Activated naive CD8-positive, alpha-beta T cell (primary cell): ENCODE measurements around the gene PLAC8.
A peak's percentile ranks its signal among the peaks of the same experiment; 100 is the strongest.
"Not testable (repeated sequence)": the region's sequence is repeated elsewhere in the genome, so short reads cannot be mapped to it uniquely, and the experiment has no call there.

ENCODE experiments used
- H3K27ac Mint-ChIP-seq: one replicate; pipeline ENCODE4 v1.8.0; 2021; ENCODE audit warnings: mixed read lengths
- H3K27me3 Mint-ChIP-seq: one replicate; pipeline ENCODE4 v1.8.0; 2021; ENCODE audit warnings: mixed read lengths
- H3K36me3 Mint-ChIP-seq: one replicate; pipeline ENCODE4 v1.8.0; 2021; ENCODE audit warnings: mixed read lengths
- H3K4me1 Mint-ChIP-seq: one replicate; pipeline ENCODE4 v1.8.0; 2021; ENCODE audit warnings: low read depth, mixed read lengths
- H3K4me3 Mint-ChIP-seq: one replicate; pipeline ENCODE4 v1.8.0; 2021; ENCODE audit warnings: mild to moderate bottlenecking, mixed read lengths
- H3K9me3 Mint-ChIP-seq: one replicate; pipeline ENCODE4 v1.8.0; 2021; ENCODE audit warnings: low read depth, mixed read lengths

PLAC8 gene, protein sequence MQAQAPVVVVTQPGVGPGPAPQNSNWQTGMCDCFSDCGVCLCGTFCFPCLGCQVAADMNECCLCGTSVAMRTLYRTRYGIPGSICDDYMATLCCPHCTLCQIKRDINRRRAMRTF

DNA sequence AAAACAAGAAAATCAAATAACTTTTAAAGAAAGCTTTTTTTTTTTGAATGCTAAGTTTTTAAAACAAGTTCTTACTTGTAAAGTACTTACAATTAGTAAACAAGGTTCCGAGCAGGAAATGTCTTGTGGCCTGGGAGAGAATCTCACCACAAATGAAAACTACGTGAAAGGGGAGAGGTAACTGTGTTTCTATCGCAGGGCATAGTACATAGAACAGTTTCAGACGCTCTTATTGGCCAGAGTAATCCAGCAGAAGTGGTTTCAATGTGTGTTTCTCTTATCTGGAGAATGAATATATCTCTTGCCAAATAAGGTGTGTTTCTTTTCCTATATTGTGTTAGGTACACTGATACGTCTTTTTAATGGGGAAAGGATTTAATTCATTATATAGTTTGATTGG, at the start of gene PLAC8:
TSS of gene PLAC8 (minus strand) at position 154 of the 400 bp plus-strand sequence. CDS start 6,808 bp downstream, outside the sequence.
- peak within 1 kb of the TSS; percentile 94 for H3K4me3 Mint-ChIP-seq
- H3K4me1 Mint-ChIP-seq, result peaks cover 60% of the 10 kb centered on the region
- H3K27ac Mint-ChIP-seq, result peak within 1 kb of the TSS; percentile 96
- no peaks in the 10 kb centered on the region for H3K9me3 Mint-ChIP-seq
- H3K36me3 Mint-ChIP-seq, result peaks cover 3% of the 10 kb centered on the region
- H3K27me3 Mint-ChIP-seq, result no peaks in the 10 kb centered on the region

DNA sequence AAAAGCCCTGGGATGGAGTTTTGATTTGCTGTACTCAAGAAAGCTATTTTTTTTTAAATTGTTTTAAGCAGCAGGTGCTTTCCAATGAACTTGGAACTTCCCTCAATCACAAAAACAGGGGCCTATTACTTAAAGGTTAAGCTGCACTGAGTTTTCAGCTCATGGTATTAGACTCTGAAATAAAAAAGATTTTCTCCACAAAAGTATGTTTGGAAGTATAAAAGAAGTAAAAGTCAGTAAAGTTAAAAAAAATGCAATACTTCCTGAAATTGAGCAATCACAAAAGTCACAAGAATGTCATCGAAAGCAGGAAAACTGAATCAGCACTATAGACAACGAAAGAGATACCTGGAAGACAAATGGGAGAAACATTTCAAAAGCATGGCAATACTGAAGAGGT, 38.9 kb upstream of the PLAC8 start:
- H3K27me3 Mint-ChIP-seq, result no peaks in the 10 kb centered on the region
- peaks cover 7% of the 10 kb centered on the region for H3K36me3 Mint-ChIP-seq
- H3K27ac Mint-ChIP-seq, result no peak overlapping the region
- H3K4me1 Mint-ChIP-seq, result peaks cover 28% of the 10 kb centered on the region
- no peaks in the 10 kb centered on the region for H3K9me3 Mint-ChIP-seq
- H3K4me3 Mint-ChIP-seq, result no peak overlapping the region

DNA sequence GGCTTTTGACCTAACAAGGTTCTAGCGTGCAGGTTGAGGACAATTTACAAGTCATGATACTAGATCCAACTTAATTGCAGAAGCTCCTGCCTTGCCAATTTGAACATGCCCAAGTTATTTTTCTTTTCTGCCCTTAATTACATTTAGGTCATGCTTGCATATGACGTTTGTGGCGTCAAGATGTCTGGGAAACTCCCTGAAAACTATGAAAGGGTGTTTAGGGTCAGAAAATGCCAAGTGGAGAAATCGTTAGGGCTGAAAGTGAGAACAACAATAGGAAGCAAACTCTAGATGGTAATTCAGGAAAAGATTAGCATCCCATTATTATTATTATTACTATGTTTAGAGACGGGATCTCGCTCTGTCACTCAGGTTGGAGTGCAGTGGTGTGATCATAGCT, 38.2 kb upstream of the PLAC8 start:
- H3K27ac Mint-ChIP-seq, result no peak overlapping the region
- H3K4me3 Mint-ChIP-seq, result no peak overlapping the region
- H3K4me1 Mint-ChIP-seq, result peaks cover 28% of the 10 kb centered on the region
- H3K9me3 Mint-ChIP-seq, result no peaks in the 10 kb centered on the region
- H3K36me3 Mint-ChIP-seq, result peaks cover 5% of the 10 kb centered on the region
- no peaks in the 10 kb centered on the region for H3K27me3 Mint-ChIP-seq

DNA sequence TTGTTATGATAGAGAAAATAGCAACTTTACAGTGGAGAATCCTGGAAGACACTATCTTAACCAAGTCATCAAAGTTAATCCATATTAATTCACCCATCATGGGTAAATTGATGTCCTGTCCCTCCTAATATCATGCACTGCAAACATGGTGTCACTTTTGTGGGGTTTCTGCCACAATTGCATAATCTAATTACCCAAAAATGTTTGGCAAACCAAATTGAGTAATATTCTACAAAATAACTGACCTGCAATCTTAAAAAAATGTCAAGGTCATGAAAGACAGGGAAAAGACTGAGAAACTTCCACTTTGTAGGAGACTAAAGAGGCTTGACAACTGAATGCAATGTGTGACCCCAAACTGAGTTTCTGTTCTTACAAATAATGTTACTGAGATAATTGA, 37.1 kb upstream of the PLAC8 start:
- H3K27ac Mint-ChIP-seq, result no peak overlapping the region
- H3K9me3 Mint-ChIP-seq, result no peaks in the 10 kb centered on the region
- no peak overlapping the region for H3K4me3 Mint-ChIP-seq
- H3K4me1 Mint-ChIP-seq, result peaks cover 28% of the 10 kb centered on the region
- peaks cover 5% of the 10 kb centered on the region for H3K36me3 Mint-ChIP-seq
- no peaks in the 10 kb centered on the region for H3K27me3 Mint-ChIP-seq

DNA sequence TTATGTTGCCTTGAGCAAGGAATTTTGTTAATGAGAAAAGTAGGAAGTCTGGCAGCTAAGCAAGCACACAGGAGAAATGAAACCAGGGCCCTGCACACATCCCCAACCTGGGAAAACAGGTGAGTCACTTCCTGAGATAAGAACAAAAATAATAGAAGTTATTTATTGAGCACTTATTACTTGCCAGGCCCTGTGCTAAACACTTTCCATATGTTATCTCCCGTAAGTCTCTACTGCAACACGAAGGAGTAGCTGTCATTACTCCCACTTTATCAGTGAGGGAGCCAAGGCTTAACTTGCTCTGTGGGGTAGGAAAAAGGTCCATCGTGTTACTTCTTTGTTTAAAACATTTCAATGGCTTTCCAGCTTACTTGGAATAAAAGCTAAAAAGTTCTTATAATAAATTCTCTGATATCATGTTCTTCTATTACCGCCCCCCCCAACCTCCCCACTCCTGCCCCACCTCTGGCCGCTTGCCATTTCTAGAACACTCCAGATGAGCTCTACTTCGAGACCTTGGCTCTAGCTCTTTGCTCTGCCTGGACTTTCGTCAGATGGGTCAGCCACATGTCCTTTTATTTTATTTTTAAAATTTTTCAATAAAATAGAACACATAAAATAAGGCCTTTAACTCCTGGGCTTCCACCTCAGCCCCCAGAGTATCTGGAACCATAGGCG, 36.3 kb upstream of the PLAC8 start:
- Mint-ChIP-seq H3K27me3 (no peaks in the 10 kb centered on the region), H3K4me3 (no peak overlapping the region), H3K9me3 (no peaks in the 10 kb centered on the region), H3K27ac (no peak overlapping the region), H3K36me3 (peaks cover 5% of the 10 kb centered on the region), H3K4me1 (peaks cover 34% of the 10 kb centered on the region)

DNA sequence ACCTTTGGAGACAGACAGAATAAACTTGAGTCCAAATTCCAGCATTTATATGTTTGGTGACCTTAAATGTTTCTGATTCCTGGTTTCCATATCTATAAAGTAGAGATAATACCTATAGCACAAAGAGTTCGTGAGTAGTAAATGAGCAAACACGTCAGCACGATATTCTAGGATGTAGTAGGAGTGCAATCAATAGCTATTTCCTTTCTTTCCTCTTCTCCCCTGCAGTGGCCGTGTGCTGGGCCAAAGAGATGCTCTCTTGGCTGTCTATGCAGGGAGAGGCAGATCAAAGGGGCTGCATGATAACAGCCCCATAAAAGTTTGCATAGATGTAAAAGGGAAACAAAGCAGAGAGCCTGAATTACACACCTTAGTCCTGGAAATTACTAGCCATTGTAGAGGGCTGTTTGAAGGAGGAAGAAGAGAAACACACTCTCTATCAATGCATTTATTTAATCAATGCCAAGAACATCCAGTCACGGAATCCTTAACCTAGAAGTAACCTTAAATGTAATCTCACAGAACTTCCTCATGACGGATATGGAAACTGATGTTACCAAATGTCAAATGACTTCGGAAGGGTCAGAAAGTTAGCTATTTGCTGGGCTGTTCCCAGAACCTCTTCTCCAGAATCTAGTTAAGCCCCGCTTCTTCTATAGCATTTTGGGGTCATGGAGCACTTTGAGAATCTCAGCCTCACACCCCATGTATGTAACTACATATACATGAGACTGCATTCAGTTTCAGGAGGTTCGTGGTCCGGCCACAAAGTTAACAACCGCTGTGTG, 35.5 kb upstream of the PLAC8 start:
- H3K27me3 Mint-ChIP-seq, result no peaks in the 10 kb centered on the region
- H3K36me3 Mint-ChIP-seq, result peaks cover under 1% of the 10 kb centered on the region
- H3K4me1 Mint-ChIP-seq, result peaks cover 33% of the 10 kb centered on the region
- no peaks in the 10 kb centered on the region for H3K9me3 Mint-ChIP-seq
- H3K27ac Mint-ChIP-seq, result no peak overlapping the region
- H3K4me3 Mint-ChIP-seq, result no peak overlapping the region

DNA sequence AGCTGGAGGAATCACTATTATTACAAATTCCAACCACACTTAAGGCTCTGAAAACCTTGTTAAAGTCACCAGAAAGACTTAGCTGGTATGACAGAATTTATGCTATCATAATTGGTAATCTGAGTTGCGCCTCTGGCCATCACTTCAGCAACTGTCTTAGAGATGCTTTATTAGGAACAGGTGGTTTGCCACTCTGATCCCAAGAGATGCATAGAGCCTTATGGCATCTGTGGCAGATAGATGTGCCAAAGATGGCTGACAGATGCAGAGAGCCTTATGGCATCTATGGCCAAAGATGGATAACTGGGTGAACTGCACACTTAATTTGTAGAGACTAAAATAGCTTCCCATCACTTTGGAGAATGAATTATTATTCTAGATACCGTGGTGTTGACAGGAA, 32.3 kb upstream of the PLAC8 start:
- Mint-ChIP-seq H3K4me1 (peaks cover 26% of the 10 kb centered on the region), H3K9me3 (peaks cover 3% of the 10 kb centered on the region), H3K27me3 (no peaks in the 10 kb centered on the region), H3K27ac (no peak overlapping the region), H3K36me3 (no peaks in the 10 kb centered on the region), H3K4me3 (no peak overlapping the region)

DNA sequence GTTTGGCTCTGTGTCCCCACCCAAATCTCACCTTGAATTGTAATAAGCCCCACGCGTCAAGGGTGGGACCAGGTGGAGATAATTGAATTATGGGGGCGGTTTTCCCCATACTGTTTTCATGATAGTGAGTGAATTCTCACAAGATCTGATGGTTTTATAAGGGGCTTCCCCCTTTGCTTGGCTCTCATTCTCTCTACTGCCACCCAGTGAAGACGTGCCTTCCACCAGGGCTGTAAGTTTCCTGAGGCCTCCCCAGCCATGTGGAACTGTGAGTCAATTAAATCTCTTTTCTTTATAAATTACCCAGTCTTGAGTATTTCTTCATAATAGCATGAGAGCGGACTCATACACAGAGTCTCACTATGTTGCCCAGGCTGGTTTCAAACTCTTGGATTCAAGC, 31.2 kb upstream of the PLAC8 start:
- not testable (repeated sequence) for H3K27ac Mint-ChIP-seq, H3K36me3 Mint-ChIP-seq, H3K9me3 Mint-ChIP-seq, H3K4me3 Mint-ChIP-seq, H3K27me3 Mint-ChIP-seq
- H3K4me1 Mint-ChIP-seq, result peaks cover 24% of the 10 kb centered on the region

DNA sequence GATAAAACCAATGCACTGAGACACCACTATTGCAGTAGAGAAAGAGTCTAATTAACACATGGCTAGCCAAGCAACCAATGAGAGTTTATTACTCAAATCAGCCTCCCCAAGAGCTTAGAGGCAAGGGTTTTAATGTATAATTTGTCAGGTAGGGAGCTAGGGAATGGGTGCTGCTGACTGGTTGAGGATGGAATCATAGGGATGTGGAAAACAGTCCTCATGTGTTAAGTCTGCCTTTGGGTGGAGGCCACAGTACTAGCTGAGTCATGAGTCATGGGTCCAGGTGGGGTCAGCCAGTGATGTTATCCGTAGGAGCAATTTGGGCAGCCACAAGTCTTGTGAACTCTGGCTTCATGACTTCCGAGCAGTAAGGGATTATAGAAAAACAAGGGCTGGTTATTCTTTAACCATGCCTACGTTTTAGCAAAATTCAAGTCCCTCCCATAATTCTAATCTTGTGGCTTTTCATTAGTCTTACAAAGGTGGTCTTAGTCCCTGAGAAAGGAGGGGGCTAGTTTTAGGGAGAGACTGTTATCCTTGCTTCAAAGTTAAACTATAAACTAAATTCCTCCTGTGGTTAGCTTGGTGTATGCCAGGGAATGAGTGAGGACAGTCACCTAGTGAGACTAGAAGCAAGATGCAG, 25.1 kb upstream of the PLAC8 start:
- Mint-ChIP-seq H3K4me3 (peak overlapping the region; percentile 25), H3K36me3 (peaks cover 4% of the 10 kb centered on the region), H3K4me1 (peaks cover 28% of the 10 kb centered on the region), H3K27ac (peak overlapping the region; percentile 82), H3K9me3 (peaks cover 6% of the 10 kb centered on the region), H3K27me3 (no peaks in the 10 kb centered on the region)

DNA sequence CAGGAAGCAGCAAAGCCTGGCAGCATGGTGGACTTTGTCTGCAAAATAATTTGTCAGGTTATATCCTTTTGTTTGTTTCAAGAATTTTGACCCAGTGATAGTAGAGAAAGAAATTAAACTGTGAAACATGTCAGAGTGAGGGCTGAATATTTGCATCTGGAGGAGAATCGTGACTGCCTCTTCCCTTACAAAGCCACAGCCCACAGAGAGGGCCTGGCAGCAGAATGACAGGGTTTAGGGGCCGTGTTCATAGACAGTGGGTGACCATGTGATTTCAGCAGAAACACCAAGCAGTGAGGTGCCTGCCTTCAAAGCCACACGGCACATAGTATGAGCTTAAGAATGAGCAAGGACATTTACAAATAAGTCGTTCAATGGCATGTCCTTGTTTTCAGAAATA, 24.4 kb upstream of the PLAC8 start:
- Mint-ChIP-seq H3K27me3 (no peaks in the 10 kb centered on the region), H3K9me3 (peaks cover 10% of the 10 kb centered on the region), H3K4me1 (peaks cover 28% of the 10 kb centered on the region), H3K36me3 (peaks cover 4% of the 10 kb centered on the region), H3K27ac (peak overlapping the region; percentile 82), H3K4me3 (peak overlapping the region; percentile 4)

DNA sequence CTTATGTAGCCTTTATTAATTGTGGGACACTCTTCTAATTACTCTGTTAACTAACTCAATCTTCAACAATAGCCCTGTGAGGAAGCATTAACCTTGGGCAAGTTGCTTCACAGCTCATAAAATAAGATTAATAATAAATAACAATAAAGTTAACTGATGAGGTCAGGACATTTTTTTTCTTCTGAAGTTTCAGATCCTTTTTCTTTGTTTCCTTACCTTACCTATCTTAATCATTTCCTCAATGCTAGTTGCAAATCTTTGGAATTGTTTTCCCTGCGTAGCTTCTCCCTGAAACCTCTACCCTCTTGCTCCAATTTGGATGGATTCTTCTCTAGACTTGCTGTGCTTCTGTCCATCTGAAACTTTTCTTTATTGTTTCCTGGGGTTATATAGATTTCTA, 17.5 kb upstream of the PLAC8 start:
- H3K4me1 Mint-ChIP-seq, result peaks cover 3% of the 10 kb centered on the region
- H3K4me3 Mint-ChIP-seq, result no peak overlapping the region
- peaks cover 9% of the 10 kb centered on the region for H3K36me3 Mint-ChIP-seq
- no peaks in the 10 kb centered on the region for H3K27me3 Mint-ChIP-seq
- no peak overlapping the region for H3K27ac Mint-ChIP-seq
- peaks cover 7% of the 10 kb centered on the region for H3K9me3 Mint-ChIP-seq

DNA sequence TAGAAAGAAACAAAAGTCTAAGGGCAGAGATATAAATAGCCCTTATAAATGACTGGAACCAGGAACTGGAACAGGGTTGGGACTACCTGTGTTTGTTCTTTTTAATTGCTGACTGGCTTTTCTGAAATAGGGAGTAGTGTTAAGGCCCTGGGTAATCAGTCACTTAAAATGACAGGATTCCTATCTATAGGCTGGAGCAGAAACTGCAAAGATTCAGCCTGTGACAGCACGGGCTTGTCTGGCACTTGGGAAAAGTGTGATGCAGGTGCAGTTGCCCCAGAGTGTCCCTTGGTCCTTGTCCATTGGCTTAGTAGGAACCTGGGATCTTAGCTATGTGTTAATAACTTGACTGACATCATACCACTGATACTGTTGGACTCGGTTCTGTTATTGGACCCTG, 14.7 kb upstream of the PLAC8 start:
- H3K27ac Mint-ChIP-seq, result no peak overlapping the region
- H3K9me3 Mint-ChIP-seq, result peaks cover under 1% of the 10 kb centered on the region
- H3K36me3 Mint-ChIP-seq, result peaks cover 5% of the 10 kb centered on the region
- H3K27me3 Mint-ChIP-seq, result no peaks in the 10 kb centered on the region
- no peak overlapping the region for H3K4me3 Mint-ChIP-seq
- peaks cover 16% of the 10 kb centered on the region for H3K4me1 Mint-ChIP-seq

DNA sequence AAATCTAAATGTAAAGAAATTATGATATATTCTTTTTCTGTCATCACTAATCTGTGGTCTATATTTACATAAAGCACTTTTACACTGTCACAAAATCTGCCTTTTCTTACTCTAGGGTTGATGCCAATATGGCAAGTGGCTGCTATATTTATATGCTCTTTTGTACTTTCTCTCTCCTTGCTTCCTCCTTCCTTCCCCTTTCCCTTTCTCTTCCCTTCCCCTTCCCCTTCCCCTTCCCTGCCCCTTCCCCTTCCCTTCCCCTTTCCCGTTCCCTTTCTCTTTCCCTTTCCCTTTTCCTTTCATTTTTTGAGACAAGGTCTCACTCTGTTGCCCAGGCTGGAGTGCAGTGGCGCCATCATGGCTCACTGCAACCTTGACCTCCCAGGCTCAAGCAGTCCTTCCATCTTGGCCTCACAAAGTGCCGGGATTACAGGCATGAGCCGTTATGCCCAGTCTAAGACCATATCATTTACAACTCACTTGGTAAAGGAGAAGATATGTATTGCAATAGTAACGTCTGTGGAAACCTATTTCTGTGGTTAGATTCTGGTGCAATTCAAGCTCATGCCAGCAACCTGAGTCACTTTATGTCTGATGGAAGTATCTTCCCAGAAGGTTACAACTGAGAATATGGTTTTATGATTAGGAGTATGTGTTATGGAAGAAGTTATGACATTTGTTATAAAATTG, 13.9 kb upstream of the PLAC8 start:
- H3K4me3 Mint-ChIP-seq, result no peak overlapping the region
- peaks cover 3% of the 10 kb centered on the region for H3K36me3 Mint-ChIP-seq
- H3K4me1 Mint-ChIP-seq, result peaks cover 16% of the 10 kb centered on the region

DNA sequence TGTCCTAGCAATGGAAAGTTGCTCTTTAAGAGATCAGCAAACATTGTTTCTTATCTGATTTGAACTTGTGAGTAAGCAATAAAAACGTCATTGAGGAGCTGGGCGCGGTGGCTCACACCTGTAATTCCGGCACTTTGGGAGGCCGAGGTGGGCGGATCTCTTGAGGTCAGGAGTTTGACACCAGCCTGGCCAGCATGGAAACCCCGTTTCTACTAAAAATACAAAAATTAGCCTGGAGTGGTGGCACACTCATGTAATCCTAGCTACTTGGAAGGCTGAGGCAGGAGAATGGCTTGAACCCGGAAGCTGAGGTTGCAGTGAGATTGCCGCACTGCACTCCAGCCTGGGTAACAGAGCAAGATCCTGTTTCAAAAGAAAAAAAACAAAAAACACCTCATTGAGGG, 11.2 kb upstream of the PLAC8 start:
- H3K27me3 Mint-ChIP-seq, result no peaks in the 10 kb centered on the region
- peaks cover 3% of the 10 kb centered on the region for H3K9me3 Mint-ChIP-seq
- H3K4me3 Mint-ChIP-seq, result peak overlapping the region; percentile 59
- peak overlapping the region; percentile 74 for H3K27ac Mint-ChIP-seq
- H3K4me1 Mint-ChIP-seq, result peaks cover 16% of the 10 kb centered on the region
- no peaks in the 10 kb centered on the region for H3K36me3 Mint-ChIP-seq

More for the DNA sequence above, 13.9 kb upstream of the PLAC8 start:
- no peaks in the 10 kb centered on the region for H3K27me3 Mint-ChIP-seq
- H3K9me3 Mint-ChIP-seq, result no peaks in the 10 kb centered on the region
- H3K27ac Mint-ChIP-seq, result no peak overlapping the region
